Thyroid gland (tissue), 4 donors: ENCODE data around the gene F10. TPM values are rescaled to one million over a fixed set of nuclear protein-coding genes. Genes with fewer than 3 reads are reported as not detected.
"Not testable (repeated sequence)": the region's sequence is repeated elsewhere in the genome, so short reads cannot be mapped to it uniquely, and the experiment has no call there.

Experiments used
- DNase-seq, 2 donors: peaks; one replicate each; pipeline ENCODE4 v3.0.0-alpha.2; 2019
- H3K27ac ChIP-seq, 3 donors: fragments of 200-600 bp; sonication (generic); 1 replicate in 2 of 3; 2 replicates in 1 of 3; pipeline ENCODE4 v1.5.1; 2016 to 2019; ENCODE audit warnings: mild to moderate bottlenecking in 1 of 3, moderate library complexity in 1 of 3
- H3K27me3 ChIP-seq: fragments of 200-600 bp; sonication (generic); one replicate; pipeline ENCODE4 v1.5.1; 2019
- H3K36me3 ChIP-seq, 2 donors: fragments of 200-600 bp; sonication (generic); one replicate each; pipeline ENCODE4 v1.5.1; 2016 to 2019
- H3K4me1 ChIP-seq, 2 donors: fragments of 200-600 bp; sonication (generic); one replicate each; pipeline ENCODE4 v1.5.1; 2017 to 2019
- H3K4me3 ChIP-seq, 3 donors: fragments of 200-600 bp; sonication (generic); replicated peaks in 1 of 3; 1 replicate in 2 of 3; 2 replicates in 1 of 3; pipeline ENCODE4 v1.5.1; 2016; ENCODE audit warnings: mild to moderate bottlenecking in 1 of 3
- H3K9me3 ChIP-seq: fragments of 200-600 bp; sonication (generic); one replicate; pipeline ENCODE4 v1.5.1; 2017
- POLR2A ChIP-seq, 2 donors: fragments of 450-650 bp; IDR thresholded peaks; one replicate each; pipeline ENCODE4 v1.6.1; 2017; ENCODE audit warnings: antibody characterized with exemption in 2 of 2, mild to moderate bottlenecking in 2 of 2, moderate library complexity in 1 of 2
- WGBS, 2 donors: methylation state at CpG; one replicate each; pipeline ENCODE4 v1.1.5; 2017; 5-methylcytosine and 5-hydroxymethylcytosine counted together
- intact Hi-C: fragments of 100-400 bp; cut with DNase I; formaldehyde crosslinking; loops from one replicate; pipeline ENCODE4 v1.15.1; 2023
- total RNA-seq, 4 donors: library from RNA; depleted of rRNA; stranded (reverse); fragments of >200 nt; gene quantifications; one replicate each; pipeline ENCODE4 v1.2.3, GENCODE V29; 2016
- TF ChIP-seq, protein P1 (sequence below), 6 experiments: fragments of 200-600 bp in 3 of 6; fragments of 450-650 bp in 3 of 6; sonication (generic) in 3 of 6; IDR thresholded peaks; one replicate each; pipeline ENCODE4 v1.5.1; 2016 to 2019; ENCODE audit warnings: antibody characterized with exemption in 6 of 6, mild to moderate bottlenecking in 2 of 6, inconsistent platforms in 1 of 6, moderate library complexity in 1 of 6

F10 gene
- total RNA-seq, 4 donors from 2014 or later: 4.0 to 19.9 (median 7.0) TPM

DNA sequence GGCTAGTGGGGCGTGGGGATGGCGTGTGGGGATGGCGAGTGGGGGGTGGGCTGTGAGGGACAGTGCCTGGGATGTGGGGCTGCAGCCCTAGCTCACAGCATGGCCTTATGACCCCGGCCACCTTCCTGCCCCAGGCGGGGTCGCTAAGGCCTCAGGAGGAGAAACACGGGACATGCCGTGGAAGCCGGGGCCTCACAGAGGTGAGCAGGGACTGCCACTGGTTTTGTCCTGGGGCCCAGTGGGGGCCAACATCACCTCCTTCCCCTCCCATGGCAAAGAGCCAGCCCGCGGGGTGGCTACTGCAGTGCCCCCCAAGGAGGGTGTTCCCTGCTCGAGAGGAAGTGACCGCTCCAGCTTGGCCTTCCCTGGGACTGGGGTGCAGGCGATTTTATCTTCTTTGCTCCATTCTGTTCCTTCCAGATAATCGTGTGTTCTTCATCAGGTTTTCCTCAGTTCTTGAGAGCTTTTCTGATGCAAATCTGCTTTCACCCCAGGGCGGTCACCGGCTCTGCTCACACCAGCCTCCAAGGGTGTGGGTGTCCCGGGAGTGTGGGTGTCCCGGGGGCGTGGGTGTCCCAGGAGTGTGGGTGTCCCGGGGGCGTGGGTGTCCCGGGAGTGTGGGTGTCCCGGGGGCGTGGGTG, 15.8 kb upstream of the F10 start:
- no peak overlapping the region for H3K27ac ChIP-seq
- peaks cover 4 to 14% of the 10 kb centered on the region in 2 donors for H3K4me1 ChIP-seq
- no peak for DNase-seq
- H3K4me3 ChIP-seq: no peak overlapping the region
- 66 to 76% methylated on average over 16 to 20 of the region's 25 CpGs for WGBS, 2 donors
- no peak for TF ChIP-seq POLR2A (IDR thresholded peaks at IDR 0.05)
- TF ChIP-seq, protein P1, sequence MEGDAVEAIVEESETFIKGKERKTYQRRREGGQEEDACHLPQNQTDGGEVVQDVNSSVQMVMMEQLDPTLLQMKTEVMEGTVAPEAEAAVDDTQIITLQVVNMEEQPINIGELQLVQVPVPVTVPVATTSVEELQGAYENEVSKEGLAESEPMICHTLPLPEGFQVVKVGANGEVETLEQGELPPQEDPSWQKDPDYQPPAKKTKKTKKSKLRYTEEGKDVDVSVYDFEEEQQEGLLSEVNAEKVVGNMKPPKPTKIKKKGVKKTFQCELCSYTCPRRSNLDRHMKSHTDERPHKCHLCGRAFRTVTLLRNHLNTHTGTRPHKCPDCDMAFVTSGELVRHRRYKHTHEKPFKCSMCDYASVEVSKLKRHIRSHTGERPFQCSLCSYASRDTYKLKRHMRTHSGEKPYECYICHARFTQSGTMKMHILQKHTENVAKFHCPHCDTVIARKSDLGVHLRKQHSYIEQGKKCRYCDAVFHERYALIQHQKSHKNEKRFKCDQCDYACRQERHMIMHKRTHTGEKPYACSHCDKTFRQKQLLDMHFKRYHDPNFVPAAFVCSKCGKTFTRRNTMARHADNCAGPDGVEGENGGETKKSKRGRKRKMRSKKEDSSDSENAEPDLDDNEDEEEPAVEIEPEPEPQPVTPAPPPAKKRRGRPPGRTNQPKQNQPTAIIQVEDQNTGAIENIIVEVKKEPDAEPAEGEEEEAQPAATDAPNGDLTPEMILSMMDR (IDR thresholded peaks at IDR 0.05): no peak
- H3K9me3 ChIP-seq: no peaks in the 10 kb centered on the region
- peaks cover 18% of the 10 kb centered on the region for H3K27me3 ChIP-seq
- H3K36me3 ChIP-seq: no peaks in the 10 kb centered on the region
- intact Hi-C loops: no loop called here

GRCh38 chr13:113108521-113108920, 14.1 kb upstream of the F10 start:
- H3K36me3 ChIP-seq, H3K4me3 ChIP-seq, H3K9me3 ChIP-seq, intact Hi-C loops, DNase-seq, H3K27ac ChIP-seq: not testable (repeated sequence)
- 97 to 100% methylated on average over 6 to 15 of the region's 27 CpGs for WGBS, 2 donors
- Histone ChIP-seq H3K4me1 (peaks cover 4 to 14% of the 10 kb centered on the region in 2 donors), H3K27me3 (peaks cover 18% of the 10 kb centered on the region)

DNA sequence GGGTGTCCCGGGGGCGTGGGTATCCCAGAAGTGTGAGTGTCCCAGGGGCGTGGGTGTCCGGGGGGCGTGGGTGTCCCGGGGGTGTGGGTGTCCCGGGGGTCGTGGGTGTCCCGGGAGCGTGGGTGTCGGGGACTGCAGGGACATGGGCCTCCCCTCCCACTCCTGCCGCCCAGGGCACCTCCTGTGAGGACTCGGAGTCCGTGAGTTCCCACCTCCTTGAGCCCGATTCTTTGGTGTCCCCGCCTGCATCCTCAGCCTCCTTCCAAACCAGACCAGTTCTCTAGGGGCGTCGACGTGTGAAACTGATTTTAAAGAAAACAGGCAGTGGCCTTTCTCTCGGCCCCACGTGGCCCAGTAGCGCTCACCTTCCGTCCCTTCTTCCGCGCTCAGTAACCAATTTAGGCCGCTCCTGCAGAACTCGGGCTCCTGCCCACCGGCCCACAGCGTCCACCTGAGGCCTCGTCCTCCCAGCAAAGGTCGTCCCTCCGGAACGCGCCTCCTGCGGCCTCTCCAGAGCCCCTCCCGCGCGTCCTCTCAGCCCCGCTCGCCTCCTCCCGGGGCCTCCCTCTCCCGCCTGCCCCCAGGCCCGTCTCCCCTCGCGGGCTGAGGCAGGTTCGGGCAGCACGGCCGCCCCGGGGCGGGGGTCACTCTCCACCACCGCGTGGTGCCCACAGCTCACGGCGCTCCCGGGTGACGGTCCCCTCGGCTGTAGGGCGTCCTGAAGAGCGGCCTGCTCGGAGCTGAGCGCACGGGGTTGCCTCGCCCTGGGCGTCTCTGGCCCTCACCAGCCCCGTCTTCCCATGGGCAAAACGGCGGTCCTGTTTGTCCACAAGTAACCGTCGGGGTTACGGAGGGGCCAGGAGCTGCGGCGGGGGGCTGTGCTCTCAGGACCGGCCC, 13.2 kb upstream of the F10 start:
- 38 to 51% methylated on average over 34 to 35 of the region's 73 CpGs for WGBS, 2 donors
- no peak for DNase-seq
- no peak overlapping the region for H3K4me3 ChIP-seq

GRCh38 chr13:113110048-113110851, 12.3 kb upstream of the F10 start:
- no peak for TF ChIP-seq POLR2A (IDR thresholded peaks at IDR 0.05)
- TF ChIP-seq, protein P1 (IDR thresholded peaks at IDR 0.05): no peak
- Histone ChIP-seq H3K27me3 (peaks cover 18% of the 10 kb centered on the region), H3K9me3 (no peaks in the 10 kb centered on the region), H3K27ac (no peak overlapping the region), H3K4me3 (peak overlapping the region in 1 of 3 donors; percentile 34), H3K4me1 (peaks cover 4 to 14% of the 10 kb centered on the region in 2 donors), H3K36me3 (no peaks in the 10 kb centered on the region)
- intact Hi-C loops: no loop called here
- DNase-seq: no peak
- 0 to 2% methylated on average over 1 to 28 of the region's 99 CpGs for WGBS, 2 donors

More for the DNA sequence above, 13.2 kb upstream of the F10 start:
- Histone ChIP-seq H3K27ac (no peak overlapping the region), H3K4me1 (peaks cover 4 to 14% of the 10 kb centered on the region in 2 donors), H3K27me3 (peaks cover 18% of the 10 kb centered on the region), H3K36me3 (no peaks in the 10 kb centered on the region), H3K9me3 (no peaks in the 10 kb centered on the region)
- no peak for TF ChIP-seq POLR2A (IDR thresholded peaks at IDR 0.05)
- TF ChIP-seq, protein P1 (IDR thresholded peaks at IDR 0.05): no peak
- intact Hi-C loops: no loop called here

DNA sequence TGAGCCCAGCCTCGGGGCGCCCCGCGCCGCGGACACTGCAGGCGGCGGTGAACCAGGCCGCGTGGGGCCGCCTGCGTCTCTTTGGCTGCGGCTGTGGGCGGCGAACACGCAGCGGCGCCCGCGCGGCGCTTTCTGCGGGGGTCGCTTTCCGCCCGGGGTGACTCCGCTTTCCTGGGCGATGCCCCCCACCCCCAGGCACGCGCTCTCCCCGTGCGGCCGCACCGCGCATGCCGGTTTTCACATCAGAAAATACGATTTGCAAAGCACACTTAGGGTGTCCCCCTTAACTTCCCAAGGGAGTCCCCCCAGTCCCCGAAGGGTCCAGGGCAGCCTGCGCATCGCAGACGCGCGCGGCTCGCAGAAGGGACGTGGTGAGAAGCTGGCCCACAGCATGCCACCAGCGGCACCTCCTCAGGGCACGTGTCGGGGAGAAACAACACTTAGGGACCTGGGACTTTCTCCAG, 11.7 kb upstream of the F10 start:
- WGBS, 2 donors: 36 to 57% methylated on average over 9 to 12 of the region's 49 CpGs
- no peaks in the 10 kb centered on the region for H3K9me3 ChIP-seq
- TF ChIP-seq, protein P1 (IDR thresholded peaks at IDR 0.05): no peak
- TF ChIP-seq POLR2A (IDR thresholded peaks at IDR 0.05): no peak
- DNase-seq: no peak
- peaks cover 18% of the 10 kb centered on the region for H3K27me3 ChIP-seq
- H3K4me1 ChIP-seq: peaks cover 4 to 14% of the 10 kb centered on the region in 2 donors
- H3K4me3 ChIP-seq: peak overlapping the region in 1 of 3 donors; percentile 34
- no peaks in the 10 kb centered on the region for H3K36me3 ChIP-seq
- H3K27ac ChIP-seq: no peak overlapping the region
- intact Hi-C loops: no loop called here

DNA sequence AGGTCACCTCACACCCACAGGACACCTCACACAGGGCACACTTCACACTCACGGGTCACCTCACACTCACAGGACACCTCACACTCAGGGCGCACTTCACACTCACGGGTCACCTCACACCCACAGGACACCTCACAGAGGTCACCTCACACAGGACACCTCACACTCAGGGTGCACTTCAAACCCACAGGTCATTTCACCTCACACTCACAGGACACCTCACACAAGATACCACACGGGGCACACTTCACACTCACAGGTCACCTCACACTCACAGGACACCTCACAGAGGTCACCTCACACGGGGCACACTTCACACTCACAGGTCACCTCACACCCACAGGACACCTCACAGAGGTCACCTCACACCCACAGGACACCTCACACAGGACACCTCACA, 10.8 kb upstream of the F10 start:
- H3K36me3 ChIP-seq, H3K4me3 ChIP-seq, DNase-seq, intact Hi-C loops, H3K9me3 ChIP-seq, H3K27ac ChIP-seq: not testable (repeated sequence)
- peaks cover 18% of the 10 kb centered on the region for H3K27me3 ChIP-seq
- peaks cover 4 to 14% of the 10 kb centered on the region in 2 donors for H3K4me1 ChIP-seq
- 88 to 91% methylated on average over 5 of the region's 5 CpGs for whole genome bisulfite sequencing, 2 donors

DNA sequence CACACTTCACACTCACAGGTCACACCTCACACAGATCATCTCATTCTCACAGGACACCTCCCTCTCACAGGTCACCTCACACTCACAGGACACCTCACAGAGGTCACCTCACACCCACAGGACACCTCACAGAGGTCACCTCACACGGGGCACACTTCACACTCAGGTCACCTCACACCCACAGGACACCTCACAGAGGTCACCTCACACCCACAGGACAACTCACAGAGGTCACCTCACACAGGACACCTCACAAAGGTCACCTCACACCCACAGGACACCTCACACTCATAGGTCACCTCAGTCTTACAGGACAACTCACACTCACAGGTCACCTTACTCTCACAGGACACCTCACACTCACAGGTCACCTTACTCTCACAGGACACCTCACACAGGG, 10.1 kb upstream of the F10 start:
- 78 to 83% methylated on average over 1 of the region's 1 CpG for WGBS, 2 donors
- DNase-seq, H3K4me3 ChIP-seq, H3K9me3 ChIP-seq, H3K27ac ChIP-seq, intact Hi-C loops, H3K36me3 ChIP-seq: not testable (repeated sequence)
- Histone ChIP-seq H3K27me3 (peaks cover 18% of the 10 kb centered on the region), H3K4me1 (peaks cover 4 to 14% of the 10 kb centered on the region in 2 donors)
